PC-9 (cell line): ENCODE measurements around the gene GATA6. TPM values are rescaled to one million over a fixed set of nuclear protein-coding genes. Genes with fewer than 3 reads are reported as not detected.

Source experiments
- BruUV-seq: library from RNA; stranded (reverse); fragments of 400-500 nt; replicated peaks from 2 replicates; lab custom pipeline; 2021; lab: Mats Ljungman, UMichigan
- CTCF ChIA-PET: fragments of 300-600 bp; sonication (Branson Sonifier 250); formaldehyde crosslinking; loops from one replicate; lab custom pipeline; 2022; ENCODE audit warnings: antibody characterized with exemption; lab: Charles Lee
- POLR2A ChIA-PET: fragments of 300-600 bp; sonication (Branson Sonifier 250); formaldehyde crosslinking; loops from one replicate; lab custom pipeline; 2022; ENCODE audit warnings: antibody characterized with exemption; ENCODE audit not compliant: unreplicated experiment; lab: Charles Lee
- DNase-seq, 2 experiments: peaks; one replicate each; pipeline versions ENCODE4 v3.0.0 to v3.0.0-alpha.2; 2015 to 2022; ENCODE audit warnings: mixed read lengths in 1 of 2
- H2AFZ ChIP-seq: fragments of 200-600 bp; sonication (generic); 2 replicates; pipeline ENCODE4 v1.8.1; 2017; ENCODE audit warnings: antibody characterized with exemption
- H3F3A ChIP-seq: fragments of 200-600 bp; sonication (generic); 2 replicates; pipeline ENCODE4 v1.8.1; 2017; ENCODE audit warnings: antibody characterized with exemption, mild to moderate bottlenecking, low read depth; ENCODE audit not compliant: insufficient read depth
- H3K27ac ChIP-seq: fragments of 200-600 bp; sonication (generic); 2 replicates; pipeline ENCODE4 v1.6.1; 2016; ENCODE audit warnings: mixed run types
- H3K27me3 ChIP-seq: fragments of 200-600 bp; sonication (generic); 2 replicates; pipeline ENCODE4 v1.6.1; 2016; ENCODE audit warnings: low read depth, mixed run types; ENCODE audit not compliant: insufficient read depth
- H3K36me3 ChIP-seq: fragments of 200-600 bp; sonication (generic); 2 replicates; pipeline ENCODE4 v1.6.1; 2016; ENCODE audit warnings: low read depth, mixed run types
- H3K4me1 ChIP-seq: fragments of 200-600 bp; sonication (generic); replicated peaks from 2 replicates; pipeline ENCODE4 v1.6.1; 2016; ENCODE audit warnings: mixed run types; ENCODE audit not compliant: insufficient read depth
- H3K4me2 ChIP-seq: fragments of 200-600 bp; sonication (generic); 2 replicates; pipeline ENCODE4 v1.6.1; 2017; ENCODE audit warnings: mixed run types
- H3K4me3 ChIP-seq: fragments of 200-600 bp; sonication (generic); 2 replicates; pipeline ENCODE4 v1.6.1; 2016; ENCODE audit warnings: mixed run types
- H3K79me2 ChIP-seq: fragments of 200-600 bp; sonication (generic); 2 replicates; pipeline ENCODE4 v1.6.1; 2017; ENCODE audit warnings: low read depth, mixed run types
- H3K9me2 ChIP-seq: fragments of 200-600 bp; sonication (generic); 2 replicates; pipeline ENCODE4 v1.8.1; 2017; ENCODE audit warnings: mild to moderate bottlenecking; ENCODE audit not compliant: insufficient read depth
- H3K9me3 ChIP-seq: fragments of 200-600 bp; sonication (generic); 2 replicates; pipeline ENCODE4 v1.8.1; 2016; ENCODE audit warnings: low read depth; ENCODE audit not compliant: insufficient read depth
- H4K20me1 ChIP-seq: fragments of 200-600 bp; sonication (generic); 2 replicates; pipeline ENCODE4 v1.8.1; 2017; ENCODE audit not compliant: insufficient read depth
- CTCF ChIP-seq: fragments of 200-600 bp; sonication (generic); conservative IDR thresholded peaks from 2 replicates; pipeline ENCODE4 v1.6.1; 2017; ENCODE audit warnings: mixed run types, antibody characterized with exemption, mild to moderate bottlenecking, moderate library complexity
- EZH2 ChIP-seq: fragments of 200-600 bp; sonication (generic); IDR thresholded peaks from 2 replicates; pipeline ENCODE4 v1.8.0; 2017; ENCODE audit warnings: antibody characterized with exemption, low read depth
- intact Hi-C: fragments of 100-400 bp; cut with micrococcal nuclease; formaldehyde crosslinking; loops from one replicate; pipeline ENCODE4 v1.10.0; 2022; ENCODE audit not compliant: unreplicated experiment
- total RNA-seq: library from RNA; stranded (reverse); gene quantifications from 2 replicates; pipeline ENCODE4 v1.2.3, GENCODE V29; 2021

The GATA6 gene
- total RNA-seq, 1 experiment from 2014 or later: 9.1 TPM

GRCh38 chr18:22171258-22172119 is 2.1 kb downstream of the GATA6 start:
- Histone ChIP-seq H3K4me1 (peaks cover 26% of the 10 kb centered on the region), H3K27ac (0 out of 2 replicates have a peak overlapping the region, but pooled peaks have one; percentile 27), H3K79me2 (peaks cover 63% of the 10 kb centered on the region), H4K20me1 (no peaks in the 10 kb centered on the region), H3K9me3 (no peaks in the 10 kb centered on the region), H3K9me2 (no peaks in the 10 kb centered on the region), H3K4me2 (peak overlapping the region; percentile 89), H3K4me3 (peak overlapping the region; percentile 73), H3F3A (no peaks in the 10 kb centered on the region), H3K36me3 (0 out of 2 replicates have a peak, but pooled peaks cover 3% of the 10 kb centered on the region), H3K27me3 (no peaks in the 10 kb centered on the region), H2AFZ (0 out of 2 replicates have a peak overlapping the region, but pooled peaks have one; percentile 90)
- TF ChIP-seq EZH2: no peak
- TF ChIP-seq CTCF: no peak
- POLR2A ChIA-PET: no interaction called here
- CTCF ChIA-PET: no interaction called here
- no TSS peak for BruUV-seq
- intact Hi-C loops: loop anchor here (5.0 to 10.0 kb wide), 2 partner anchors 113 to 191 kb away; no protein-coding TSS in a partner anchor
- no peak for DNase-seq

- Histone ChIP-seq H2AFZ (no peak overlapping the region), H3K36me3 (0 out of 2 replicates have a peak, but pooled peaks cover 3% of the 10 kb centered on the region), H3K79me2 (peaks cover 66% of the 10 kb centered on the region), H3K9me3 (no peaks in the 10 kb centered on the region), H3K4me2 (peak overlapping the region; percentile 89), H3K27me3 (no peaks in the 10 kb centered on the region), H3K4me1 (peaks cover 26% of the 10 kb centered on the region), H3K27ac (no peak overlapping the region), H4K20me1 (no peaks in the 10 kb centered on the region), H3K9me2 (no peaks in the 10 kb centered on the region), H3F3A (no peaks in the 10 kb centered on the region), H3K4me3 (peak overlapping the region; percentile 73)
- BruUV-seq: no TSS peak
- ChIA-PET POLR2A (no interaction called here), CTCF (no interaction called here)
- no peak for DNase-seq
- intact Hi-C loops: loop anchor here (5.0 to 10.0 kb wide), 2 partner anchors 113 to 190 kb away; no protein-coding TSS in a partner anchor
- TF ChIP-seq CTCF (no peak), EZH2 (no peak)
These were observed 2.8 kb downstream of the GATA6 start for GRCh38 chr18:22172120-22172582.

DNA sequence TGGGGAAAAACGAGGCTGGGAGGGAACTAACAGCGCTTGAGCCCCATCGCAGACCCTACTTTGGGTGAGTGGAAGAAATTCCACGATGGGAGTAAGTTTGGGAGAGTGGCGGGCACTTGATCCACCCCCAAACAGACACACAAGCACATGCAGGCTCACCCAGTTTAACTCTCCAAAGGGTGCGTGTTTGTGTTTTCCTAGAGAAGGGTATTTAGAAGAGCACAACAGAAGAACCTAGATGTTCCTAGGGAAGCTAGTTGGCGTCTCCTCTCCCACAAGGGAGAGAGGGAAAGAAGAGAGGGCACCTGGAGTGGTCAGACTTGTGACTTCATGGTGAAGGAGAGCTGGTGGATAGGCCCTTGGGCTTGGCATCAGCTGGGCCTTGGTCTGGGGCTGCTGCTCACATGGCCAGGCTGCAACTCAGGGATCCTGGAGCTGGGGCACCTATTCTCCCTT is 3.2 kb downstream of the GATA6 start:
- ChIA-PET CTCF (no interaction called here), POLR2A (interaction anchor here (0.6 kb wide), 1 partner anchor 126 kb away, joined by 7 read pairs; no protein-coding TSS in a partner anchor)
- 0 out of 2 replicates have a peak, but pooled peaks cover 3% of the 10 kb centered on the region for H3K36me3 ChIP-seq
- no peaks in the 10 kb centered on the region for H3K27me3 ChIP-seq
- TF ChIP-seq EZH2 (no peak), CTCF (no peak)
- H3K9me3 ChIP-seq: no peaks in the 10 kb centered on the region
- H4K20me1 ChIP-seq: no peaks in the 10 kb centered on the region
- intact Hi-C loops: loop anchor here (5.0 to 10.0 kb wide), 2 partner anchors 112 to 190 kb away; no protein-coding TSS in a partner anchor
- peak overlapping the region; percentile 89 for H3K4me2 ChIP-seq
- H3K79me2 ChIP-seq: peaks cover 69% of the 10 kb centered on the region
- no peak for DNase-seq
- H3K4me3 ChIP-seq: peak overlapping the region; percentile 73
- TSS peak; percentile 9 for BruUV-seq
- H3K4me1 ChIP-seq: peaks cover 26% of the 10 kb centered on the region
- no peaks in the 10 kb centered on the region for H3K9me2 ChIP-seq
- no peaks in the 10 kb centered on the region for H3F3A ChIP-seq
- no peak overlapping the region for H2AFZ ChIP-seq
- no peak overlapping the region for H3K27ac ChIP-seq
